Common myeloid progenitor, CD34-positive (primary cell): ENCODE data around the gene FBF1.
"Not testable (repeated sequence)": the region's sequence is repeated elsewhere in the genome, so short reads cannot be mapped to it uniquely, and the experiment has no call there.

Experiments
- CTCF ChIA-PET: fragments of 350-600 bp; sonication (Branson Sonifier 250); formaldehyde crosslinking; loops from one replicate; lab custom pipeline; 2021; ENCODE audit warnings: antibody characterized with exemption; lab: Charles Lee
- POLR2A ChIA-PET: fragments of 350-600 bp; sonication (Branson Sonifier 250); formaldehyde crosslinking; loops from one replicate; lab custom pipeline; 2021; ENCODE audit warnings: antibody characterized with exemption; lab: Charles Lee
- DNase-seq, 3 donors: peaks; one replicate each; pipeline versions ENCODE4 v3.0.0 to v3.0.0-alpha.2; 2013
- H3K27ac ChIP-seq, 2 experiments: 1 replicate in 1 of 2; 2 replicates in 1 of 2; pipeline ENCODE4 v1.7.0; 2013; ENCODE audit warnings: inconsistent platforms in 2 of 2, low read length in 2 of 2, mild to moderate bottlenecking in 2 of 2, low read depth in 1 of 2, moderate library complexity in 1 of 2; ENCODE audit not compliant: severe bottlenecking in 2 of 2, insufficient read depth in 1 of 2, poor library complexity in 1 of 2
- H3K27me3 ChIP-seq, 5 experiments: replicated peaks in 2 of 5; 1 replicate in 3 of 5; 2 replicates in 2 of 5; pipeline versions ENCODE4 v1.6.1 to v1.7.0; 2013; ENCODE audit warnings: low read length in 4 of 5, mild to moderate bottlenecking in 2 of 5, moderate library complexity in 2 of 5, inconsistent platforms in 1 of 5; ENCODE audit not compliant: insufficient read depth in 5 of 5, control insufficient read depth in 4 of 5
- H3K36me3 ChIP-seq, 4 experiments: 1 replicate in 2 of 4; 2 replicates in 2 of 4; pipeline versions ENCODE4 v1.6.1 to v1.7.0; 2013; ENCODE audit warnings: low read length in 3 of 4, control low read depth in 1 of 4, mild to moderate bottlenecking in 1 of 4; ENCODE audit not compliant: control insufficient read depth in 4 of 4, insufficient read depth in 4 of 4
- H3K4me1 ChIP-seq, 4 experiments: 1 replicate in 3 of 4; 2 replicates in 1 of 4; pipeline versions ENCODE4 v1.6.1 to v1.7.1; 2013; ENCODE audit warnings: low read length in 3 of 4, mild to moderate bottlenecking in 3 of 4, control low read depth in 1 of 4, inconsistent platforms in 1 of 4, moderate library complexity in 1 of 4; ENCODE audit not compliant: control insufficient read depth in 4 of 4, insufficient read depth in 4 of 4; ENCODE audit errors: control extremely low read depth in 1 of 4
- H3K4me3 ChIP-seq, 7 experiments: 1 replicate in 4 of 7; 2 replicates in 3 of 7; pipeline versions ENCODE4 v1.5.1 to v1.7.0; 2013; ENCODE audit warnings: mild to moderate bottlenecking in 7 of 7, low read length in 6 of 7, moderate library complexity in 6 of 7, inconsistent platforms in 2 of 7, low read depth in 2 of 7, control low read depth in 1 of 7; ENCODE audit not compliant: insufficient read depth in 4 of 7, control insufficient read depth in 1 of 7; ENCODE audit errors: extremely low read depth in 1 of 7
- H3K9me3 ChIP-seq, 5 experiments: 1 replicate in 4 of 5; 2 replicates in 1 of 5; pipeline versions ENCODE4 v1.6.1 to v1.7.1; 2013; ENCODE audit warnings: low read length in 4 of 5, mild to moderate bottlenecking in 2 of 5, inconsistent platforms in 1 of 5, low read depth in 1 of 5, moderate library complexity in 1 of 5; ENCODE audit not compliant: control insufficient read depth in 4 of 5, insufficient read depth in 2 of 5; ENCODE audit errors: control extremely low read depth in 1 of 5
- WGBS: methylation state at CpG from one replicate; pipeline ENCODE4 v1.1.5; 2013; ENCODE audit not compliant: insufficient coverage; 5-methylcytosine and 5-hydroxymethylcytosine counted together

Gene FBF1

DNA sequence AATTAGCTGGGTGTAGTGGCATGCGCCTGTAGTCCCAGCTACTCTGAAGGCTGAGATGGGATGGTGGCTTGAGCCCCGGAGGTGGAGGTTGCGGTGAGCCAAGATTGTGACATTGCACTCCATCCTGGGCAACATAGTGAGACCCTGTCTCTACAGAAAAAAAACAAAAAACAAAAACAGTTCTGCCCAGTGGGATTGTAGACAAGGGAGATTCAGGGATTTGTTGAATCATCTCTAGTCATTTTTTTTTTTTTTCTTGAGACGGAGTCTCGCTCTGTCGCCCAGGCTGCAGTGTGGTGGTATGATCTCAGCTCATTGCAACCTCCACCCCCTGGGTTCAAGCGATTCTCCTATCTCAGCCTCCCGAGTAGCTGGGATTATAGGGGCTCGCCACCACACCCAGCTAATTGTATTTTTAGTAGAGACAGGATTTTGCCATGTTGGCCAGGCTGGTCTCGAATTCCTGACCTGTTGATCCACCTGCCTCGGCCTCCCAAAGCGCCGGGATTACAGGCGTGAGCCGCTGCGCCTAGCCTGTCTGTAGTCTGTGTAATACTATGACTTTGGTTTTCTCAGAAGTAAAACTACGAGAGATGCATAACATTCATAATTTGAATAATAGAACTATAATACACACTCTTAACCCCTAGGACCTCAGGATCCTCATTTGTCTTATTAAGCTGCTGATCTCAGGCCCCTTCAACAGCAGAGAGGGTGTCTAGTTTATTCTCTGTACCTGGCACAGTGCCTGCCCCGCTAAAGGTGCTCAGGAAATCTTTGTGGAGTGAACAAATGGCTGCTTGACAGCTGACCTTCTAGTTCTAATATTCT, 39.6 kb upstream of the FBF1 start:
- no peak for DNase-seq
- CTCF ChIA-PET: interaction anchor here (0.9 to 1.9 kb wide), 3 partner anchors 24 to 85 kb away, joined by 3 to 5 read pairs (median 4); no protein-coding TSS in a partner anchor
- H3K27me3 ChIP-seq: no peaks in the 10 kb centered on the region
- H3K9me3 ChIP-seq: no peaks in the 10 kb centered on the region
- H3K4me1 ChIP-seq: peaks cover 10 to 33% (median 21%) of the 10 kb centered on the region in 4 experiments
- H3K27ac ChIP-seq: peak overlapping the region; percentile 98 to 99
- POLR2A ChIA-PET: interaction anchor here (1.5 kb wide), 1 partner anchor 17 kb away, joined by 6 read pairs; no protein-coding TSS in a partner anchor
- WGBS: 86% methylated on average over 7 of the region's 18 CpGs
- H3K36me3 ChIP-seq: peaks cover 0 to 6% (median 0%) of the 10 kb centered on the region in 4 experiments
- peak overlapping the region; percentile 80 to 90 (median 86) for H3K4me3 ChIP-seq

DNA sequence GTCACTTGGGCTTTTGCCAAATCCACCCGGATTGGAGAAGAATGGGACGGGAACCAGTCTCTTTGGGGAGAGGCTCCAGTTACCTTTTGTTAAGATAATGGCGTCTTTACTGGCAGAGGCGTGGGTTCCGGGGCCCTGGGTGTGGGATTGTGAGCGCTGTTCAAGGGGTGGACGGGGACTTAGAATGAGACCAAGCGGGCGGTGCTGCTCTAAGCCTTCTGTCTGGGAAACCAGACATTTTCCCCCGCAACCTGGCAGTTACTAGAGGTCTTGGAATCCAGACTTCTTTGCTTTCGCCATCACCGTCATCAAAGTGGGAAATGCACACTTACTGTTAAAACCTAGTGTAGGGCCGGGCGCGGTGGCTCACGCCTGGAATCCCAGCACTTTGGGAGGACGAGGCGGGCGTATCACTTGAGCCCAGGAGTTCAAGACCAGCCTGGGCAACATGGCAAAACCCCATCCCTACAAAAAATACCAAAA, 38.9 kb upstream of the FBF1 start:
- DNase-seq: no peak
- no peaks in the 10 kb centered on the region for H3K27me3 ChIP-seq
- peak overlapping the region; percentile 80 to 90 (median 86) for H3K4me3 ChIP-seq
- peak overlapping the region; percentile 98 to 99 for H3K27ac ChIP-seq
- no peaks in the 10 kb centered on the region for H3K9me3 ChIP-seq
- H3K36me3 ChIP-seq: peaks cover 0 to 5% (median 0%) of the 10 kb centered on the region in 4 experiments
- CTCF ChIA-PET: interaction anchor here (1.3 to 1.9 kb wide), 2 partner anchors 24 to 27 kb away, joined by 4 to 5 read pairs; no protein-coding TSS in a partner anchor
- H3K4me1 ChIP-seq: peaks cover 10 to 33% (median 21%) of the 10 kb centered on the region in 4 experiments
- POLR2A ChIA-PET: interaction anchor here (1.5 kb wide), 1 partner anchor 17 kb away, joined by 6 read pairs; no protein-coding TSS in a partner anchor
- 0% methylated on average over 16 of the region's 19 CpGs for WGBS

DNA sequence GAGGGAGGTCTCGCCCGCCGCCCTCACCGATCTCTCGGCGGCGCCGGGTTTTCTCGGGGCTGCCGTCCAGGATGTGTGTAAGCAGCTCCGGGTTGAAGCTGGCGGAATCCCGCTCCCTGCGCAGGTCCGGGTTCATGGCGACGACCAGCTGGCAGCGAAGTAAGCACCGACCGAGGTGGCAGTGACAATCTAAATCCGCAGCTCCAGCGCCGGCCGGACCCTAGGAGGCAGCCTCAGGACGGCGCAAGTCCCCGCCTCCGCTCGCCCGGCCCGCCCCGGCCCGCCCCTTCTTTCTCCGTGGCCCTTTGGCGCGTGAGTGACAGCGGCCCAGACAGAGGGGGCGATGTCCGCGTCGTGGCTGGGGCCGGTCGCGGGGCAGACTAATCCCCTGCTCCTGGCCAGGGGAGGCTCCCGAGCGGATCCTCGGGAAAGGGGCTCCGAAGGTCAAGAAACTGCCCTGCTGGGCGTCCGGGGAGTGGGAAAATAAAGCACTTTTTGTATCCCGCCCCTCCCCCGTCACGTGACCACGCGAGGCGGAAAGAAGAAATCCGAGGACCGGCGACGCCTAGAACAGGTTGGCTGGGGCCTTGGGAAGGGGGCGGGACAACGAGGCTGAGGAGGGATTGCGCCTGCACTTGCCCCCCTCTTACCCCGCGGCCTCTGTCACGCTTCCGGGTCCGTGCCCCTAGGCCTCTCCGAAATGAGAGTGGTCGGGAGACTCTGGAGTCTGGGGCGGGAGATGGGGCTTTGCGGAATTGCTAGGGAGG, 38.3 kb upstream of the FBF1 start, which contains the start of the genes ACOX1 and TEN1:
TSS of gene ACOX1 (minus strand) at position 229 of the 767 bp plus-strand sequence. CDS start at position 136, 93 bp downstream.
TSS of gene TEN1 (plus strand) at position 303 of the 767 bp plus-strand sequence. CDS start 6,953 bp downstream, outside the sequence.
- peak within 1 kb of the TSS; percentile 80 to 90 (median 86) for H3K4me3 ChIP-seq
- DNase-seq: peak; percentile 98 to 99 (median 98)
- H3K4me1 ChIP-seq: peaks cover 10 to 33% (median 21%) of the 10 kb centered on the region in 4 experiments
- WGBS: under 1% methylated on average over 54 of the region's 72 CpGs
- ChIA-PET POLR2A (interaction anchor here (0.5 to 1.6 kb wide), 2 partner anchors 18 to 395 kb away, joined by 3 to 6 read pairs; no protein-coding TSS in a partner anchor), CTCF (interaction anchor here (0.8 to 1.3 kb wide), 3 partner anchors 10 to 26 kb away, joined by 4 read pairs; no protein-coding TSS in a partner anchor)
- no peaks in the 10 kb centered on the region for H3K27me3 ChIP-seq
- peak within 1 kb of the TSS; percentile 98 to 99 for H3K27ac ChIP-seq
- H3K9me3 ChIP-seq: no peaks in the 10 kb centered on the region
- H3K36me3 ChIP-seq: peaks cover 0 to 3% (median 2%) of the 10 kb centered on the region in 4 experiments

DNA sequence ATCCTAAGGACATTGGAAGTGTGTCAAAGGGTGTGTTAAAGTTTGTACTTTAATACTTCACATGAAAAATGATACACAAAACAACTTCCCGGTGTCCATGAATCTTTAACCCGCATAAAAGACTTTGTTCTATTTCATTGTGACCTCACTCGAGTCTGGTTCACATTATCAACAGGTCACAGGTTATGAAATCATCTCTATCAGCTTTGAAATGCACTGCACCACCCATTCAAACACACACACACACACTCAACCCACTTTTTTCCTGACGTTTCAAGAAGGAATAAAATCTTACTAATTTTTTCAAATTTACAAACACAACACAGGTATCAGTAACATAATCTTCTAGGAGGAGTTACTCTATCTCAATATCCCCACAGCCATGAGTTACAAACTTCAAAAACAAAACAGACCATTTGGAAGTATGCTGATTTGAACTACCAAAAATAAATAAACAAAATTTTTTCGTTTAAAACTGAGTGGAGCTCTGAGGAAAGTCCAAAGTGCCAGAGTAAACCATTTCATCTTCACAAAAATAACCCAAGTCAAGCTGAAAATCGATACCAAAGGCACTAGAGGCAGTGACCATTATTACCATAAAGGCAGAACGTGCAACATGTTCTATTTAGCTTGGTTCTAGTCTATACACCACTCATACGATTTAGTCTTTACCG, 35.5 kb upstream of the FBF1 start:
- Histone ChIP-seq H3K36me3 (peaks cover 0 to 15% (median 7%) of the 10 kb centered on the region in 4 experiments), H3K27me3 (no peaks in the 10 kb centered on the region), H3K27ac (no peak overlapping the region), H3K4me1 (peaks cover 10 to 30% (median 20%) of the 10 kb centered on the region in 4 experiments), H3K9me3 (no peaks in the 10 kb centered on the region), H3K4me3 (no peak overlapping the region)
- DNase-seq: no peak
- 90% methylated on average over 6 of the region's 9 CpGs for WGBS
- ChIA-PET CTCF (interaction anchor here (1.4 kb wide), 1 partner anchor 11 kb away, joined by 3 read pairs; no protein-coding TSS in a partner anchor), POLR2A (no interaction called here)

DNA sequence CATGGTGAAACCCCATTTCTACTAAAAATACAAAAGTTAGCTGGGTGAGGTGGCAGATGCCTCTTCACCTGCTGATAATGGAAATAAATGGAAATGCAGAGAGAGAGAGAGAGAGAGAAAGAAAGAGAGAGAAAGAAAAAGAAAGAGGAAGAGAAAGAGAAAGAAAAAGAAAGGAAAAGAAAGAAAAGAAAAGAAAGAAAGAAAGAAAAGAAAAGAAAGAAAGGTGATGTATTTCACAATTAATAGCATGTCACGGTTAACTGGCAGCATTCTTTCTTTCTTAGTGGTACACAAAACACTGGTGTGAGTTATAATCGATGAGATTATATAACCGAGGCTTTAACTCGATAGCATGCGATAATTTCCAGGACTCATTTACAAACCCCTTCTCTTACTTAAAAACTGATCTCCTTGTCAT, 34.9 kb upstream of the FBF1 start:
- ChIA-PET CTCF (interaction anchor here (1.0 kb wide), 1 partner anchor 27 kb away, joined by 3 read pairs; no protein-coding TSS in a partner anchor), POLR2A (no interaction called here)
- Histone ChIP-seq H3K27ac (no peak overlapping the region), H3K36me3 (peaks cover 1 to 15% (median 8%) of the 10 kb centered on the region in 4 experiments), H3K4me3 (no peak overlapping the region), H3K4me1 (peaks cover 10 to 28% (median 18%) of the 10 kb centered on the region in 4 experiments), H3K9me3 (no peaks in the 10 kb centered on the region), H3K27me3 (no peaks in the 10 kb centered on the region)
- DNase-seq: no peak
- 100% methylated on average over 1 of the region's 5 CpGs for WGBS

DNA sequence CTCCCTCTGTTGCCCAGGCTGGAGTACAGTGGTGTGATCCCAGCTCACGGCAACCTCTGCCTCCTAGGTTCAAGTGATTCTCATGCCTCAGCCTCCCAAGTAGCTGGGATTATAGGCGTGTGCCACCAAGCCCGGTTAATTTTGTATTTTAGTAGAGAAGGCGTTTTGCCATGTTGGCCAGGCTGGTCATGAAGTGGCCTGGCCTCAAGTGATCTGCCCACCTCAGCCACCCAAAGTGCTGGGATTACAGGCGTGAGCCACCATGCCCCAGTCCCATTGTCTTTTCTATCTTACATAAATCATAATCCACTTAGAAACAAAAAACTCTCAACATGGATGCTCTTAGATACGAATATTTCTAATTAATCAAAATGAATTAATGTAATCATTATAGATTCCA, 34.3 kb upstream of the FBF1 start:
- H3K4me3 ChIP-seq, H3K27ac ChIP-seq, DNase-seq, H3K9me3 ChIP-seq, H3K27me3 ChIP-seq: not testable (repeated sequence)
- H3K4me1 ChIP-seq: peaks cover 6 to 22% (median 16%) of the 10 kb centered on the region in 4 experiments
- 97% methylated on average over 5 of the region's 6 CpGs for WGBS
- H3K36me3 ChIP-seq: peaks cover 3 to 19% (median 10%) of the 10 kb centered on the region in 4 experiments
- CTCF ChIA-PET: interaction anchor here (1.0 kb wide), 1 partner anchor 28 kb away, joined by 3 read pairs; no protein-coding TSS in a partner anchor
- POLR2A ChIA-PET: interaction anchor here (0.6 kb wide), 1 partner anchor 66 kb away, joined by 3 read pairs; no protein-coding TSS in a partner anchor
